CD4-positive, alpha-beta memory T cell (primary cell): Measurements from ENCODE around the gene UNC50. TPM values are rescaled to one million over a fixed set of nuclear protein-coding genes. Genes with fewer than 3 reads are reported as not detected.
A peak's percentile ranks its signal among the peaks of the same experiment; 100 is the strongest.

Experiments used
- CTCF ChIA-PET: fragments of 350-600 bp; sonication (Branson Sonifier 250); formaldehyde crosslinking; loops from one replicate; lab custom pipeline; 2021; ENCODE audit warnings: inconsistent platforms; ENCODE audit not compliant: partially characterized antibody; lab: Charles Lee
- POLR2A ChIA-PET: fragments of 350-600 bp; sonication (Branson Sonifier 250); formaldehyde crosslinking; loops from one replicate; lab custom pipeline; 2021; ENCODE audit not compliant: partially characterized antibody; lab: Charles Lee
- DNase-seq, 5 donors: peaks; one replicate each; pipeline versions ENCODE4 v3.0.0 to v3.0.0-alpha.2; 2020 to 2022; ENCODE audit warnings: mixed read lengths in 1 of 5
- H3K27ac ChIP-seq: one replicate; pipeline ENCODE4 v1.7.0; 2013; ENCODE audit warnings: low read depth, low read length
- H3K27me3 ChIP-seq: 2 replicates; pipeline ENCODE4 v1.7.0; 2013; ENCODE audit warnings: mild to moderate bottlenecking, low read length, moderate library complexity; ENCODE audit not compliant: insufficient read depth
- H3K36me3 ChIP-seq: 2 replicates; pipeline ENCODE4 v1.7.0; 2013; ENCODE audit warnings: mild to moderate bottlenecking, low read length, moderate library complexity; ENCODE audit not compliant: insufficient read depth
- H3K4me1 ChIP-seq: 2 replicates; pipeline ENCODE4 v1.7.0; 2013; ENCODE audit warnings: mild to moderate bottlenecking, low read length, moderate library complexity; ENCODE audit not compliant: insufficient read depth
- H3K4me3 ChIP-seq, 2 donors: one replicate each; pipeline ENCODE4 v1.7.0; 2013; ENCODE audit warnings: low read length in 2 of 2, mild to moderate bottlenecking in 1 of 2
- H3K9me3 ChIP-seq, 2 donors: one replicate each; pipeline ENCODE4 v1.7.0; 2013; ENCODE audit warnings: low read length in 2 of 2, control low read depth in 1 of 2; ENCODE audit not compliant: control insufficient read depth in 1 of 2
- H3K27ac Mint-ChIP-seq, 7 donors: one replicate each; pipeline ENCODE4 v1.8.0; 2020 to 2021; ENCODE audit warnings: mixed read lengths in 7 of 7, mild to moderate bottlenecking in 6 of 7, inconsistent platforms in 3 of 7, moderate library complexity in 3 of 7
- H3K27me3 Mint-ChIP-seq, 2 donors: one replicate each; pipeline ENCODE4 v1.8.0; 2020 to 2021; ENCODE audit warnings: mixed read lengths in 2 of 2
- H3K36me3 Mint-ChIP-seq, 2 donors: one replicate each; pipeline ENCODE4 v1.8.0; 2020 to 2021; ENCODE audit warnings: mixed read lengths in 2 of 2, inconsistent platforms in 1 of 2, mild to moderate bottlenecking in 1 of 2
- H3K4me1 Mint-ChIP-seq, 4 donors: one replicate each; pipeline ENCODE4 v1.8.0; 2020 to 2021; ENCODE audit warnings: mixed read lengths in 4 of 4, mild to moderate bottlenecking in 1 of 4
- H3K4me3 Mint-ChIP-seq, 8 donors: one replicate each; pipeline ENCODE4 v1.8.0; 2020 to 2021; ENCODE audit warnings: mixed read lengths in 8 of 8, mild to moderate bottlenecking in 7 of 8, moderate library complexity in 6 of 8, inconsistent platforms in 3 of 8
- H3K9me3 Mint-ChIP-seq, 8 donors: one replicate each; pipeline ENCODE4 v1.8.0; 2020 to 2021; ENCODE audit warnings: mixed read lengths in 8 of 8, mild to moderate bottlenecking in 5 of 8, inconsistent platforms in 3 of 8, moderate library complexity in 1 of 8
- intact Hi-C: fragments of 100-400 bp; cut with micrococcal nuclease; formaldehyde crosslinking; loops from one replicate; pipeline ENCODE4 v1.15.1; 2023
- polyA plus RNA-seq, 2 donors: library from polyadenylated mRNA; unstranded; fragments of 300-500 nt; fragmentation: Illumina TruSeq; gene quantifications; one replicate each; pipeline ENCODE4 v1.2.3, GENCODE V29; 2021
- total RNA-seq, 2 experiments: library from RNA; stranded (reverse); gene quantifications; one replicate each; pipeline ENCODE4 v1.2.3, GENCODE V29; 2021

Gene UNC50
- total and polyA plus RNA-seq, 4 experiments from 2014 or later = 41.8 to 48.8 (median 45.4) TPM

DNA sequence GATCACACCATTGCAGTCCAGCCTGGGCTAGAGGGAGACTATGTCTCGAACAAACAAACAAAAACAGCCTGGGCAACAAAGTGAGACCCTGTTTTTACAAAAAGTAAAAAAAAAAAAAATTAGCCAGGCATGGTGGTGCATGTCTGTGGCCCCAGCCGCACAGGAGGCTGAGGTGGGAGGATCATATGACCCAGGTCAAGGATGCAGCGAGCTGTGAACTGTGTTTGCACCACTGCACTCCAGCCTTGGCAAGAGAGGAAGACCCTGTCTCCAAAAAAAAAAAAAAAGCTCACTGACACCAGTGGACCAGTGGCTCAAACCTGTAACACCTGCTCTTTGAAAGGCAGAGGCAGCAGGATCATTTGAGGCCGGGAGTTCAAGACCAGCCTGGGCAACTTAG is 40.1 kb downstream of the UNC50 start:
- Histone ChIP-seq H3K9me3 (no peaks in the 10 kb centered on the region), H3K27me3 (no peaks in the 10 kb centered on the region), H3K4me3 (no peak overlapping the region), H3K27ac (peak overlapping the region; percentile 10), H3K4me1 (peaks cover 43% of the 10 kb centered on the region), H3K36me3 (peaks cover 26% of the 10 kb centered on the region)
- H3K27ac Mint-ChIP-seq = peak overlapping the region in 4 of 7 donors; percentile 22 to 87 (median 75)
- intact Hi-C loops = loop anchor here (2.0 to 10.0 kb wide), 2 partner anchors 16 to 84 kb away; no protein-coding TSS in a partner anchor
- POLR2A ChIA-PET = interaction anchor here (1.3 to 2.2 kb wide), 5 partner anchors 10 to 123 kb away, joined by 4 to 41 read pairs (median 10); partner anchors contain the start of gene MGAT4A
- H3K9me3 Mint-ChIP-seq = peaks cover 0 to 18% (median 10%) of the 10 kb centered on the region in 8 donors
- DNase-seq = no peak
- peaks cover 56 to 74% of the 10 kb centered on the region in 2 donors for H3K36me3 Mint-ChIP-seq
- CTCF ChIA-PET = interaction anchor here (0.9 to 2.2 kb wide), 17 partner anchors 9 to 201 kb away, joined by 3 to 51 read pairs (median 6); no protein-coding TSS in a partner anchor
- H3K4me3 Mint-ChIP-seq = no peak overlapping the region
- no peaks in the 10 kb centered on the region for H3K27me3 Mint-ChIP-seq
- peaks cover 37 to 58% (median 49%) of the 10 kb centered on the region in 4 donors for H3K4me1 Mint-ChIP-seq

DNA sequence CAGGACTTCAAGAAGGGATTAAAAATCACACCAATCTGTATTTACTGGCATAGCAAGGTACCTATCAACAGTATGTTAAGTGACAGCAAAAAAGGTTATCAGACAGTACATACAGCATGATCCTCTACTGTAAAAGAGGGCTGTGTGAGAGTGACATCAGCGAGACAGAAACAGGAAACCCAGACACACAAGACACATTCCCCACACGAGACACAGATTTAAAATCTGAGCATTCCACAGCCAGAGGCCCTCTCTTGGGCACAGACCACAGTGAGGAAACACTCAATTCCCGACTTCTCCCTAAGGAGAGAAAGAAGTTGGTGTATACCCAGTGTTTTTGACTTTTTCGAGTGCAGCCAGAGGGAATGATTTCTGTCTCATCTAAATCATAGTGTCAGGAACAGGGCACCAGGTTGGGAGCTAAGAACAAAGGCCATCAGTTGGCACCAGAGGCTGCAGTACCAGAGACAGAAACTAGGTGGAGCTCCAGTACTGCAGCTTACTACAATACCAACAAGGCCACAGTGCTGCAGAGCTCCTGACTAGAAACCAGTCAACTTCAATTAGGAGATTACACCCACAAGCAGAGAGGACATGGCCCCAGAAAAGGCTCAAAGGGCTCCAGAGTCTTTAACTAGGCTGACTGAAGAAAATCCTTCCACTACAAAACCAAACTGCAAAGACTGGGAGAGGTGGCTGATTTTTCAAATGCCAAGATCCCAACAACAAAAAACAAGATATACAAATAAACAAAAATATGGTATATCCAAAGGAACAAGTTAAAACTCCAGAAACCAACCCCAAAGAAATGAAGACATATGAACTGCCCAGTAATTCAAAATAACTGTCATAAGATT is 41.0 kb downstream of the UNC50 start:
- Histone ChIP-seq H3K27ac (peak overlapping the region; percentile 10), H3K4me1 (peaks cover 52% of the 10 kb centered on the region), H3K4me3 (no peak overlapping the region), H3K27me3 (no peaks in the 10 kb centered on the region), H3K9me3 (no peaks in the 10 kb centered on the region), H3K36me3 (peaks cover 27% of the 10 kb centered on the region)
- Mint-ChIP-seq H3K27me3 (no peaks in the 10 kb centered on the region), H3K4me1 (peaks cover 45 to 60% (median 54%) of the 10 kb centered on the region in 4 donors), H3K27ac (peak overlapping the region; percentile 66 to 89 (median 84)), H3K4me3 (peak overlapping the region in 5 of 8 donors; percentile 10 to 73 (median 33)), H3K9me3 (peaks cover 0 to 18% (median 10%) of the 10 kb centered on the region in 8 donors), H3K36me3 (peaks cover 56 to 74% of the 10 kb centered on the region in 2 donors)
- CTCF ChIA-PET = interaction anchor here (0.8 to 2.2 kb wide), 53 partner anchors 8 to 843 kb away, joined by 3 to 51 read pairs (median 5); no protein-coding TSS in a partner anchor
- POLR2A ChIA-PET = interaction anchor here (0.7 to 2.2 kb wide), 28 partner anchors 10 to 416 kb away, joined by 3 to 41 read pairs (median 5); partner anchors contain the start of gene MGAT4A
- DNase-seq = peak; percentile 79 to 85 (median 81)
- intact Hi-C loops = loop anchor here (1.0 to 10.0 kb wide), 5 partner anchors 10 to 417 kb away; no protein-coding TSS in a partner anchor

- peaks cover 58% of the 10 kb centered on the region for H3K4me1 ChIP-seq
- DNase-seq = no peak
- H3K9me3 Mint-ChIP-seq = peaks cover 0 to 18% (median 10%) of the 10 kb centered on the region in 8 donors
- H3K36me3 Mint-ChIP-seq = peaks cover 62 to 76% of the 10 kb centered on the region in 2 donors
- peaks cover 23% of the 10 kb centered on the region for H3K36me3 ChIP-seq
- ChIA-PET POLR2A (interaction anchor here (0.7 to 2.2 kb wide), 27 partner anchors 9 to 416 kb away, joined by 3 to 41 read pairs (median 5); partner anchors contain the start of gene MGAT4A), CTCF (interaction anchor here (0.9 to 2.2 kb wide), 49 partner anchors 7 to 843 kb away, joined by 3 to 51 read pairs (median 5); no protein-coding TSS in a partner anchor)
- intact Hi-C loops = loop anchor here (1.0 to 10.0 kb wide), 5 partner anchors 9 to 416 kb away; no protein-coding TSS in a partner anchor
- H3K4me3 Mint-ChIP-seq = peak overlapping the region in 6 of 8 donors; percentile 10 to 73 (median 36)
- H3K27ac Mint-ChIP-seq = peak overlapping the region; percentile 66 to 89 (median 84)
- H3K27ac ChIP-seq = peak overlapping the region; percentile 8
- no peak overlapping the region for H3K4me3 ChIP-seq
- no peaks in the 10 kb centered on the region for H3K9me3 ChIP-seq
- H3K27me3 Mint-ChIP-seq = no peaks in the 10 kb centered on the region
- no peaks in the 10 kb centered on the region for H3K27me3 ChIP-seq
- peaks cover 49 to 66% (median 60%) of the 10 kb centered on the region in 4 donors for H3K4me1 Mint-ChIP-seq
These were observed 41.6 kb downstream of the UNC50 start for GRCh38 chr2:98649992-98650375.

- Mint-ChIP-seq H3K27ac (peak overlapping the region in 6 of 7 donors; percentile 7 to 93 (median 88)), H3K4me3 (peak overlapping the region in 7 of 8 donors; percentile 3 to 78 (median 43)), H3K4me1 (peaks cover 56 to 75% (median 65%) of the 10 kb centered on the region in 4 donors), H3K9me3 (peaks cover 0 to 18% (median 10%) of the 10 kb centered on the region in 8 donors), H3K36me3 (peaks cover 67 to 79% of the 10 kb centered on the region in 2 donors), H3K27me3 (no peaks in the 10 kb centered on the region)
- peaks cover 68% of the 10 kb centered on the region for H3K4me1 ChIP-seq
- POLR2A ChIA-PET = interaction anchor here (0.6 to 0.9 kb wide), 3 partner anchors 13 to 547 kb away, joined by 3 to 5 read pairs (median 3); no protein-coding TSS in a partner anchor
- H3K27me3 ChIP-seq = no peaks in the 10 kb centered on the region
- CTCF ChIA-PET = interaction anchor here (0.8 to 1.1 kb wide), 3 partner anchors 8 to 186 kb away, joined by 3 to 4 read pairs (median 3); no protein-coding TSS in a partner anchor
- H3K4me3 ChIP-seq = no peak overlapping the region
- intact Hi-C loops = no loop called here
- no peaks in the 10 kb centered on the region for H3K9me3 ChIP-seq
- no peak for DNase-seq
- no peak overlapping the region for H3K27ac ChIP-seq
- H3K36me3 ChIP-seq = peaks cover 20% of the 10 kb centered on the region
These were observed 42.6 kb downstream of the UNC50 start for GRCh38 chr2:98650998-98651397.

GRCh38 chr2:98654699-98655495 is 46.5 kb downstream of the UNC50 start:
- intact Hi-C loops = loop anchor here (1.0 to 5.0 kb wide), 2 partner anchors 8 to 42 kb away; no protein-coding TSS in a partner anchor
- peaks cover 65 to 95% (median 80%) of the 10 kb centered on the region in 4 donors for H3K4me1 Mint-ChIP-seq
- DNase-seq = peak; percentile 47 to 67 (median 50)
- Histone ChIP-seq H3K27me3 (no peaks in the 10 kb centered on the region), H3K4me3 (no peak overlapping the region), H3K27ac (peak overlapping the region; percentile 55), H3K9me3 (no peaks in the 10 kb centered on the region), H3K36me3 (peaks cover 7% of the 10 kb centered on the region), H3K4me1 (peaks cover 93% of the 10 kb centered on the region)
- H3K27ac Mint-ChIP-seq = peak overlapping the region; percentile 88 to 94 (median 93)
- H3K4me3 Mint-ChIP-seq = peak overlapping the region; percentile 19 to 73 (median 55)
- ChIA-PET CTCF (interaction anchor here (1.5 kb wide), 1 partner anchor 74 kb away, joined by 3 read pairs; no protein-coding TSS in a partner anchor), POLR2A (interaction anchor here (0.6 to 12.2 kb wide), 5 partner anchors 9 to 115 kb away, joined by 3 to 292 read pairs (median 15); partner anchors contain the start of gene MGAT4A)
- H3K27me3 Mint-ChIP-seq = no peaks in the 10 kb centered on the region
- H3K36me3 Mint-ChIP-seq = peaks cover 70 to 74% of the 10 kb centered on the region in 2 donors
- H3K9me3 Mint-ChIP-seq = peaks cover 0 to 12% (median 8%) of the 10 kb centered on the region in 8 donors

GRCh38 chr2:98656800-98657199 is 48.4 kb downstream of the UNC50 start:
- Mint-ChIP-seq H3K27ac (peak overlapping the region; percentile 87 to 94 (median 93)), H3K4me3 (peak overlapping the region; percentile 10 to 85 (median 72)), H3K4me1 (peaks cover 66 to 96% (median 79%) of the 10 kb centered on the region in 4 donors), H3K9me3 (peaks cover 0 to 4% (median 1%) of the 10 kb centered on the region in 8 donors), H3K36me3 (peaks cover 69 to 71% of the 10 kb centered on the region in 2 donors), H3K27me3 (no peaks in the 10 kb centered on the region)
- intact Hi-C loops = loop anchor here (5.0 kb wide), 1 partner anchor 41 kb away; no protein-coding TSS in a partner anchor
- Histone ChIP-seq H3K4me1 (peaks cover 98% of the 10 kb centered on the region), H3K36me3 (peaks cover 7% of the 10 kb centered on the region), H3K27me3 (no peaks in the 10 kb centered on the region), H3K9me3 (no peaks in the 10 kb centered on the region), H3K4me3 (no peak overlapping the region), H3K27ac (peak overlapping the region; percentile 55)
- POLR2A ChIA-PET = interaction anchor here (0.6 to 12.2 kb wide), 12 partner anchors 8 to 166 kb away, joined by 3 to 292 read pairs (median 6); partner anchors contain the start of gene MGAT4A
- CTCF ChIA-PET = interaction anchor here (0.8 to 2.2 kb wide), 8 partner anchors 8 to 181 kb away, joined by 3 to 8 read pairs (median 3); no protein-coding TSS in a partner anchor
- DNase-seq = peak; percentile 45 to 72 (median 52)
